Sciatic nerve (tissue), 2 donors: ENCODE data around the gene BCAR3. TPM values are rescaled to one million over a fixed set of nuclear protein-coding genes. Genes with fewer than 3 reads are reported as not detected.
"Not testable (repeated sequence)": the region's sequence is repeated elsewhere in the genome, so short reads cannot be mapped to it uniquely, and the experiment has no call there.

Experiments used
- ATAC-seq: fragments of 200-7000 bp; cut with Tn5 transposase; one replicate; pipeline ENCODE4 v1.9.1; 2020; ENCODE audit warnings: mild to moderate bottlenecking, moderate library complexity
- DNase-seq: peaks from one replicate; pipeline ENCODE4 v3.0.0-alpha.2; 2020; ENCODE audit warnings: low spot score
- intact Hi-C: fragments of 100-400 bp; cut with DNase I; formaldehyde crosslinking; loops from one replicate; pipeline ENCODE4 v1.14.2; 2022
- total RNA-seq: library from RNA; stranded (reverse); fragmentation: NEBNext Ultra II Directional; extraction: Animal tissue kit (Norgen Biotek cat#: 25700); gene quantifications from one replicate; pipeline ENCODE4 v1.2.1, GENCODE V29; 2021
- donor health status: DM: no; HTN: no; CAD: no.
- donor health status: DM: no; HTN: no; CAD: no.

BCAR3 gene
- total RNA-seq, 1 donor from 2014 or later: 35.9 TPM

DNA sequence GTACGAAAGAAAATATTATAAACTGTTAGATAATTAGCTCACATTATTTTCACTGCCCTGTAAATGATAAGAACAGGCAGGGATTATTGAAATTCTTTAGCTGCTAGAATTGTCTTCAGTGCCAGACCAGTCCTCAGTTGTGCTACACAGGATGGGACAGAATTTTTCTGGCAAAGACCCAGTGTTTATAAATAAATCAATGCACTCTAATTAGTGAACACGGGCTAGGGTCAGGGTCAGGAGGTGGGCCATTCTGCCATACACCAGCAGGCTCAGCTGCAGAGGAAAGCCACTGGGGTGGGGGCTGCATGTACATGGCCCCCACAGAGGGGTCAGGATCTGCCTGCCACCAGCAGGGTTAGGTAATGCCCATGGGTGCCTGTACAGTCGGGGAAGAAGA is 6.4 kb downstream of the BCAR3 start:
- intact Hi-C loops: no loop called here
- no peak for DNase-seq
- no peak for ATAC-seq

DNA sequence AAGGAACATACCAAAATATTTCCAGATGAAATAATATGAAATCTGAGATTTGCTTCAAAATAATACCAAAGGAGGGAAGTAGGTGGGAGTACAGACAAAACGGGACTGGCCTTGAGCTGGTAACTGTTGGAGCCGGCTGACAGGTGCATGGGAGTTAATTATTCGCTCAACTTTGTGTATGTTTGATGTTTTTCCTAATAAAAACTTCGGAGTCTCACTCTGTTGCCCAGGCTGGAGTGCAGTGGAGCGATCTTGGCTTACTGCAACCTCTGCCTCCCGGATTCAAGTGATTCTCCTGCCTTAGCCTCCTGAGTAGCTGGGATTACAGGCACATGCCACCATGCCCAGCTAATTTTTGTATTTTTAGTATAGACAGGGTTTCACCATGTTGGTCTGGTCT is 7.6 kb downstream of the BCAR3 start:
- ATAC-seq, intact Hi-C loops, DNase-seq: not testable (repeated sequence)

DNA sequence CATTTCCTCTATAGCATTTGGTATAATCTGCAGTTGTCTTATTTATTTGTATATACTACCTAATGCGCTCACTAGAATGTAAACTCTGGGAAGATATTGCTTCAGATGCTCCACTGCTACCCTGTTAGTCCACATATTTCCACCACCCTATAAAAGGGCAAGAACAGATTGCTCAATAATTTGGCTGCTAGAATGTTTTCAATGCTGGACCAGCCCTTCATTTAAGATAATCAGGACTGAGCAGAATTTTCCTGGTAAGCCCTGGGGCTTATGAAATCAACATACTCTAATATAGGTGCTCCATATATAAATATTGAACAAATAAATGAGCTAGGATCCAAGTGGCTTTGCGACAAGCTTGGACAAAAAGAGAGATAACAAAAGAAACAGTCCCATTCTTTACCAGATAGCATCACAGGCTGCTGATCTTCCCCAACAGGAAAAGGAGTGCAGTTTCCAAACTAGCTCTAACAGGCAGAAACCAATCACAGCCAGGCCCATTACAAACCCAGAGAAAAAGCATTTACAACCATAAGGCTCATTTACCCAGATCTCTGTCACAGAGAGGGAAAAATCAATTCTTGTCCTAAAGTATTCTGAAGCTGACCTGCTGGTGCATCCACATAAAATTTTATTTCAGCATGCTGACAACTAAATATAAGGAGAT is 8.3 kb downstream of the BCAR3 start:
- intact Hi-C loops: no loop called here
- peak; percentile 54 for ATAC-seq

DNA sequence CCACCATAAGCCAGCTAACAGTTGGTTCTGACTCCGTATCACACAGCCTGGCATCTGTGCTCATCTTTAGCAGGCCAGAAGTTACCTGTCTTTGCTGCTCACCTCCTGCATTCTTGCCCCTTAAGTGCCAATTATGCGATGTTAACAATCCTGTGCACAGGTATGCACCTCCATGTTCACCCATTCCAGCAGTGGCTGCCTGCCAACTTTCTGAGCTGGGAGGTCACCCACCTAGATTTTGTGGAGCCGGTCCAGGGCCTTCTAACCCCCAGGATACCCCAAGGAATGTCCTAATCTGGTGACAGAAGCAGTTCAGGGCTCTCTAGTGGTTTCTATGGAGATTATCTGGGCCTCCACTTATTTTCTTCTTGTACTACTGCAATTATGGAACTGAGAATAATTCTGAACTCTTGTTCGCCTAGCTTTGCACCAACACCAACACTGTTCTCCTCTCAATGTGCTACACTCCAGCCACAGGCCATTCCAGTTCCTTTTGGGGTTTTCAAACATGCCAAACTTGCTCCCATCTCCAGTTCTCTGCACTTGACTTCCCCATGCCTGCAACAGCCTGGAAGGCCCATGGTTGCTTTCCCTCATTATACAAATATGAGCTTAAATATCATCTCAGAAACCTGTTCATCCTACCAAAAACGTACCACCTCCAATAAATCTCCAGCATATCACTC is 9.0 kb downstream of the BCAR3 start:
- ATAC-seq: no peak

More for the DNA sequence above, 8.3 kb downstream of the BCAR3 start:
- no peak for DNase-seq

DNA sequence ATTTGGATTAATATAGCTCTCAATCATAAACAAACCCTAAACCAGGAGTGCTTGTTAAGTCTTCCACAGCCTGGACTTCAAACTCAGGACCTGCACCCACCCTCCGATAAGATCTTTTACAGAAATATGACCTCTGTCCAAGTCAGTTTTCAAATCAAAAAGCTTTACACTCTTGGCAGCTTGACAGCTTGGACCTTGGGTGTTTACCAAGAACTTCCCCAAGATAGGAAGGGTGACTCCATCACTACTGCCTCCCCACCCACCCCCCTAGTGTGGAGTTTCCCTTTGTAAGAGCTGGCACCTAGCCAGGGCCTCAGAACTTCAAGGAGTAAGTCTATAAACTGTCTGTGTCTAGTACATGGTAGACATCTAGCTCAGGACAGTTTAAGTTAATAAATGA is 9.6 kb downstream of the BCAR3 start:
- intact Hi-C loops: no loop called here
- DNase-seq (peak; percentile 82), ATAC-seq (peak; percentile 22)

More for the DNA sequence above, 9.0 kb downstream of the BCAR3 start:
- intact Hi-C loops: no loop called here
- DNase-seq: no peak

DNA sequence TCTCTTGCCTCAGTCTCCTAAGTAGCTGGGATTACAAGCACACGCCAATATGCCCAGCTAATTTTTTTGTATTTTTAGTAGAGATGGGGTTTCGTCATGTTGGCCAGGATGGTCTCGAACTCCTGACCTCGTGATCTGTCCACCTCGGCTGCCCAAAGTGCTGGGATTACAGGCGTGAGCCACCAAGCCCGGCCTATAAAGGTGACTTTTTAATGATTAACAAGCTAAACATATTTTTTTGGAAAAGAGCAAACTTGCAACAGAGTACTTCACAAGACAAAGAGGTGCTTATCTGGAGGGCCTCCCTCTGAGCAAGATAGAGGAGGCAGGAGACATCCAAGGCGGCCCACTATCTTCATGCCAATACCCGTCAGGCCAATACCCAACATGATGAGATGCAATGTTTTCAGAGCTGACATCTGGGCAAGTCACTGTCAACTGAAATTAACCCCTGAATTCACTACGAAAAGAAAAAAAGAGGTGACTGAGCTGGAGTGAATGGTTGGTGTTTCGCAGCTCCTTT is 10.5 kb downstream of the BCAR3 start:
- DNase-seq (no peak), ATAC-seq (no peak)
- intact Hi-C loops: no loop called here

DNA sequence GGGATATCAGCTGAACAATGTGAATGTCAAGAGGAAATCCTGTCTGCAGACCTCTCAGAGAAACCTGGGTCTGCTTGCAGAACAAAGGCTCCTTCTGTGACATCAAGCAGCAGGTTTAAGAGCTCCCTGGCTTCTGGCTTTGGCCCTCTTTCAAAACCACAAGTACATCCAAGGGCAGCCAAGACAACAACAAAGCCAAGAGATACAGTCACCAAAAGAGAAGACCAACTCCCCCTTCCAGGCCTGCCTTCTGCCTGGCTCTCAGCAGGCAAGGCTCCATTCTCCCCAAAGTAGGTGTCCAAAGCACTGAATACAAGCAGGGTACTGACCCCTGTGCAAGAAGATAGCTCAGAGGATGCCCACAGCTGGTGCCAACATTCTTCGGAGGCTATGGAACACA is 11.5 kb downstream of the BCAR3 start:
- peak; percentile 87 for ATAC-seq
- intact Hi-C loops: no loop called here
- no peak for DNase-seq

DNA sequence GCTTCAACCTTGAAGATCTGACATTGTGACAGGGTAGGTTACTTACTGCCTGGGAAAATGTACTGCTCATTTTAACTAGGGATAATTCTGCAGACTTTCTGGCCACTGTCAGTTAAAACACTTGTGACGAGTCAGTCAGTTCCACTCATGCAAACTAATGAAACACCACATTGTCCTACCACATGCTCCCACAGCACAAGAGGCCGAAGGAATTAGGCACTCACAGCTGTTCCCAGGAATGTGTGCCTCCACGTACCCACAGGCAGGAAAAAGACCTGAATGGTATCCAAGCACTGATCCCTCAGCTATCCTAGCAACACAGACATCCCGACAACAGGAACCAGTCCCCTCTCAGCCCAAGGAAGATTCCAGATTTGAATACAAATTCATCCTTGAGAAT is 12.3 kb downstream of the BCAR3 start:
- DNase-seq (no peak), ATAC-seq (peak; percentile 31)
- intact Hi-C loops: no loop called here

DNA sequence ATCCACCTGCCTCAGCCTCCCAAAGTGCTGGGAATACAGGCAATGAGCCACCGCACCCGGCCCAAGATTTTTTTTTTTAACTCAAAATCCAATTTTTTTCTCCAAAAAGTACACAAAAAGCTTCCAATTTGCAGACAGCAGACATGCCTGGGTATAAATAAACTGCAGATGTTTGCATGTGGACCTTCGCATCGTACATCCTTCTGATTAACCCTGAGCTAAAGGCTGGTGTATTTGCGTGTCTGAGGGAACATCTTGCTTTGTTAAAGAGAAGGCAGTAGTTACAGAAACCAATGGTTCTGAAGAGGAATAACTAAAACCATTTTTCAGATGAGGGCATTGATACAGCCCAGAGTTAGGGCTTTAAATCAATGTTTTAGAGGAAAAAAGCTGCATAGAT is 12.7 kb downstream of the BCAR3 start:
- intact Hi-C loops: no loop called here
- DNase-seq (no peak), ATAC-seq (no peak)

DNA sequence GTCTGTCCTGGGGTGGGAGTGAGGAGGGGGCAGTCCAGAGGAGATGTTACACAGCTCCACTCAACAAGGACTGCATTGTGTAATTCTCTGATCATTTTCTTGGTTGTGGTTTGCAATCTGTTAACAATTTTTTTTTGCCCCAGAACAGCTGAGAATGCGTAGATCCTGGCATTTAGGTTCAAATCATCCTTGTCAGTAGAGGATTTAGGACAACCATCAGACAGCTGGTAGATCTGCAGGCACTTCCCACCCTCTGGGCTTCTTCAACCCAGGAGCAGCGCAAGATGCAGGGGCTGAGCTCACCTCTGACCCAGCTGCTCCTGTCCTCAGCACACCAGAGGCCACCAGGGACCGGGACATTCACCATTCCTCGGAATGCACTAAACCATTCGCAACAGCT is 13.5 kb downstream of the BCAR3 start:
- DNase-seq (no peak), ATAC-seq (peak; percentile 47)
- intact Hi-C loops: no loop called here

DNA sequence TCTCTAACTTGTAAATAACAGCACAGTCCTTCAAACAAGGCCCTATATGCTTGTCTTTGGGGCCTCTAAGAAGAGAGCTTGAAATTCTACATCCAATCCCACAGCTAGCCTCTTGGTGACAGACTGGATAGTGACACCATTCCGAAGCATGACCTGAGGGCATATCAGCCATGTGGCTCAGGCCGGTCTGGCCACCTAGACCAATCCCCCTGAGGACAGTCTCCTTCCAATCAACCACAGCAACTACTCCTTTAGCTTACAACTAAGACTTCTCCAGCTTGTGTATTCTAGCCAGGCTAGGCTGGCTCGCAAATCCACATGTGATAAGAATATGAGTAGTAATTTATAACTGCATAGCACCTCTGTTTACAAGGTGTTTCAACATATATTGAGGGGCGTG is 14.0 kb downstream of the BCAR3 start:
- ATAC-seq (no peak), DNase-seq (no peak)

DNA sequence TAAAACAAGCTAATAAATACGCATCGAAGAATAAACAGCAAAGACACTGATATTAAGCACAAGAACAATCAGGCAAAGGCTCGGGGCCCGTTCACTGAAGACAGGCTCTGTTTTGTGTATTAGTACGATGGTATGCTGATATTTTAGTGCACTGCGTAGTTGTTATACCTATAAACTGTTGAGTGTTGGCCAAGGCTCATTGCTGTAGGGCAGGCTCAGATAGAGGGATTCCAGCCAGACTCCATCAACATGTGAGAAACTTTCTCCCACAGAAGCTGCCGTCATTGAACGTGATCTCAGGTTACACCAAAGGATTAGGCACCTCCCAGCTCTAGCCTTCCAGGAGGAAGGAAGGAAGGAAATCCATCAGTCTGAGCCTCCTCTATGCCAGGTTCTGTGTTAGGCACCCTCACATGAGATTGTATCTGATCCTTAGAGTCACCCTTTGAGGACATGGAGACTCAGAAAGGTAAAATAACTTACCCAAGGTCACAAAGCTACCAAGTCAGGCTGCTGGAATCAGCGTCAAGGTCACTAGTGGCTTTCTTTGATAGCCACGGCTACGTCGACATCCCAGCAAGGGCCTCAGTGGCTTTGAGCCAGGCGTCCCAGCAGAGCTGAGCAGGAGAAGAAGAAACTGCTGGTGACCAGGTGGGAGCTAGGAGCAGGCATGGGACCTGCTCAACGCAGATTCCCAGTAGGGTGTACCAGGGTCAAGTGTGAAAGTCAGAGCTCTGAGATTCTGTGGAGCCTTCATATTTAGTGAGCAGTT is 14.8 kb downstream of the BCAR3 start:
- intact Hi-C loops: no loop called here
- DNase-seq: no peak
- no peak for ATAC-seq

More for the DNA sequence above, 14.0 kb downstream of the BCAR3 start:
- intact Hi-C loops: no loop called here

DNA sequence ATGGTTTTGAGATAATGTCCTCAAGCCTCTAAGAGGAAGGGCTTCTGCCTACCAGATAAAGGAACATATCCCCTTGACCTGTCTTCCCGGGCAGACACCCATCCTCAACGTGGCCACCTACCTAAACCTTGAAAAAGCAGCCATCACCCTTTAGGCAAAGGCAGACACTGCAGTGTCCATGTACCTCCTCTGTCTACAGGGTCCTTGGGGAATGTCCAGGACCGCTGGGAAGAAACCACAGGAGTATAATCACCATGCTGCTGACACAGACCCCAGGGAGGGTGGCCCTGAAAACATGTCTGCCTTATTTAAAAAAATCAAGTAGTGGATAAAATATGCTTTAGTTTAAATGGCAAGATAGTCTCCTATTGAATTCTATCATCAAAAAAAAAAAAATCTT is 16.6 kb downstream of the BCAR3 start:
- DNase-seq (no peak), ATAC-seq (no peak)
- intact Hi-C loops: no loop called here

DNA sequence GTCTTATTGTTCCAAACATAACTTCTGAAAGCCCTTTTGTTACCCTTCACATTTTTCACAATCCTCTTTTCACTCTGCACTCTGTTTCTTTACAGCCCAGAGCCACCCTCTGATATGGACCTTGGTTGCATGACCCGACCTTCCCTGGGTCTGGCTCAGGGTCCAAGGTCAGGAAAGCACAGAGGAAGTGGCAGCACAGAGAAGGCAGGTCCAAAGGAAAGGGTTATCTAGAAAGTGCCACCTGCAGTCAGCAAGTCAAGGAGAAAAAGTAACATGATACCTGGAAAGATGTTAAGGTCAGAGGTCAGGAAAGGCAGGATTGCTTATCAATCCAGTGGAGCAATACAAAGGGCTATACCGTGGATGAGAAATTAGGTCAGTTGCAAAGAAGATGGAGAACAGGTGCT is 18.4 kb downstream of the BCAR3 start:
- ATAC-seq (no peak), DNase-seq (no peak)
- intact Hi-C loops: no loop called here

DNA sequence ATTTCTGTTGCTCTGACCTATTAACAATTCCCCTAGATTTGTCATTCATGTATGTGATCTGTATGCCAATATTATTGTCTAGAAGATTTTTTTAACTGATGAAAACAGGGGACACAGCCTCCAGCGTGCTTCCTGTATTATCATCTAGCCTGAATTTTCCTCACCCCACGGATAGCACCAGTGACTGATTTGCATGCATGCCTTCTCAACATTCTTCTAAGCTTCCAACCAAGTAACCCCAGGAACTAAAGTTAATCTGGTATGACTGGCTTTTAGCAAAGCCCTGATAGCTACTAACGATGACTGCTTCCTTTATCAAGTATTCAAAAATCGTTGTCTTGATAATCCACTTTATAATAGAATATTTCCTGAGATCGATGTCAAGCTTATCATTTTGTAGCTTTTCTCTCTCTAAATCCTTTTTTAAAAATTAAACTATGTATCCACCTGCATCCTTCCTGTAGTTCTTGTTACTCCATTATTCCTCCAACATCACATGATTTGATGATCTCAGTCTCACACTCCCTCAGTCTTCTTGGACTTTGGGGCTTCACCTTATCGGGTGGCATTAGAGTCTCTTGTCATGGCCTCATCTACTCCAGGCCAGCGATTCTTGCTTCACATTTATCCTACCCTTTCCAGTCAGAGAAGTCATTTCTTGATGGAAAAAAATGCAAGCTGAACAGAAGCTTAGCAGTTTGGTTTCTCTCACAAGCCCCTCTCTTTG is 19.0 kb downstream of the BCAR3 start:
- intact Hi-C loops: no loop called here
- ATAC-seq (no peak), DNase-seq (no peak)

DNA sequence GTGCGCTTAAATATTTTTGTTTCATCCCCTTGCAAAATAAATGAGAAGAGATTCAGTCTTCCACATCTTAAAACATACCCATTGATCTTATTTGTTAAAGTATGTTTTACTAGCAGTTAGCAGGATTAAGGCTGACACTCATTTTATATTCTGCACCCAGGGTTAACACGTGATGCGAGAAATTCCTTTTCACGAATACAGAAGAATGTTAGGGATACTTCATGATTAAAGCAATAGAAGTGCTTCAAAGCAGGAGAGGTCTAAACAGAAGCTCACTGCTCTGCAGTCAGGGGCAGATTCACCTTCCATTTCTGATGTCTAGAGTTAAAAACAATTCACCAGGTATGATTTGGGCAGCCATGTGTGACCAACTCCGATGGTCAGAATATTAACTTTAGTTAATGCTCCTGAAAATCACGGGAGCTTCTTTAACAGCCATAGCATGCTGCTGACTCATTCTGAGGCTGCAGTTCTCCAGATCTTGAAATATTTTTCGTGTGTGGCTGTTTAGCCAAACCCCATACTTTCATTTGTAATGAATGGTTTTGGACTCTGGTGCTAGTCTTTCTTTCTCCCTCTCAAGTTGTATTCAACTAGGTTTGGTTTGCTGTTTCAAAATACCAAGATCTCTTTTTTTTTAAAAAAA is 19.7 kb downstream of the BCAR3 start:
- DNase-seq (no peak), ATAC-seq (peak; percentile 15)
- intact Hi-C loops: no loop called here

DNA sequence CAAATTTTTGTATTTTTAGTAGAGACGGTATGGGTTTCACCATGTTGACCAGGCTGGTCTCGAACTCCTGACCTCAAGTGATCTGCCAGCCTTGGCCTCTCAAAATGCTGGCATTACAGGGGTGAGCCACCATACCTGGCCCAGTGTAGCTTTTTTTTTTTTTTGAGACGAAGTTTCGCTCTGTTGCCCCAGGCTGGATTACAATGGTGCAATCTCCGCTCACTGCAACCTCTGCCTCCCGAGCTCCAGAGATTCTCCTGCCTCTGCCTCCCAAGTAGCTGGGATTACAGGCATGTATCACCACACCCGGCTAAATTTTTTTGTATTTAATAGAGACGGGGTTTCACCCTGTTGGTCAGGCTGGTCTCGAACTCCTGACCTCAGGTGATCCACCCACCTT is 20.3 kb downstream of the BCAR3 start:
- ATAC-seq, intact Hi-C loops: not testable (repeated sequence)

DNA sequence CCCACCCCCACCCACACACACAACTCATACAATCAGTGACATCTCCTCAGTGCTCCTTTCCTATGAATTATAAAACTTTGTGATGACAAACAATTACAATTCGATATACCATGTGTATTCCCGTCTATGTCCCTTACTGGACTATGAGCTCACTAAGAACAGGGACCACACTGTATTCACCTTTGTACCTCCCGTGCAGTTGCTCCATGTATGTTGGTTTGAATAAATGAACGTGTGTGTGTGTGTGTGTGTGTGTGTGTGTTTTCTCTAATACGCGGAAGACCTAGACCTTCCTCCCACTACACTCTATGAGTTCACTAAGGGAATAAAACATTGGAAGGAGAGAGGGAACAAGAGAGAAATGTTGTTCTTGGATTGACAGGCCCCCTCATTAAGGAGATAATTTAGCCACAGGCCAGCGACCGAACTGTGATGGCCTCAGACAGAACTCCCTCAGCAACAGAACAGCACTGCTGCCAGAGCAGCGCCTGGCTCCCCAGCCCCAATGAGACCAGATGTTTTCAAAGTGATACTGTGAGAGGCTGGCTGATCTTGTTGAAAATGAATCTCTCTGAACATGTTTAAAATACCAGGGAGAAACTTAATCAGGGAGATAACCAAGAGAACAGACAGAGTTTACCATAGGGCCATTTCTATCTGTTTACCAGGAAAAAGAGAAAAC is 21.7 kb downstream of the BCAR3 start:
- intact Hi-C loops: no loop called here
- DNase-seq: no peak

More for the DNA sequence above, 20.3 kb downstream of the BCAR3 start:
- not testable (repeated sequence) for DNase-seq

More for the DNA sequence above, 21.7 kb downstream of the BCAR3 start:
- peak; percentile 92 for ATAC-seq
